ENCODE data around the gene SAFB2. TPM values are rescaled to one million over a fixed set of nuclear protein-coding genes. Genes with fewer than 3 reads are reported as not detected.

Gene SAFB2
- total RNA-seq, 1 donor from 2014 or later = 53.3 TPM

DNA sequence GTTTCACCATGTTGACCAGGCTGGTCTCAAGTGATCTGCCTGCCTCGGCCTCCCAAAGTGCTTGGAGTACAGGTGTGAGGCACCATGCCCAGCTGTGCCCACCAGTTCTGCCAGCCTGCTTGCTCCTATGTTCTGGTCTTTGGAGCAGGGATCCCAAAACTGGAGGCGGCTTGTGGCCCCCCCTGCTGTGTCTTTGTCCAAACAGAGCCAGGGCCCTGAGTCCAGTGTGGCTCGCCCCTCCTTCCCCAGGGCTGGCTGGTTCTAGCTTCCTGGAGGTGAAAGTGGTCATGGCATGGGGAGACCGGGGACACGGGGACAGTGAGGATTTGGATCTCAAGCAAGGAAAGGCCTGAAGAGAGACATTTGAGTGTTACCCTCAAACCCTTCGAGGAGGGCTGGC, 43.3 kb downstream of the SAFB2 start:
- Mint-ChIP-seq H3K36me3 (no peaks in the 10 kb centered on the region), H3K27ac (no peak overlapping the region), H3K9me3 (no peaks in the 10 kb centered on the region), H3K27me3 (ENCODE audit: insufficient read depth, low read depth) (peaks cover 8% of the 10 kb centered on the region), H3K4me3 (no peak overlapping the region), H3K4me1 (peaks cover 30% of the 10 kb centered on the region)
- no peak overlapping the region for H3K27ac ChIP-seq
- H3K4me1 ChIP-seq = peaks cover 4% of the 10 kb centered on the region
- TF ChIP-seq, protein P1, sequence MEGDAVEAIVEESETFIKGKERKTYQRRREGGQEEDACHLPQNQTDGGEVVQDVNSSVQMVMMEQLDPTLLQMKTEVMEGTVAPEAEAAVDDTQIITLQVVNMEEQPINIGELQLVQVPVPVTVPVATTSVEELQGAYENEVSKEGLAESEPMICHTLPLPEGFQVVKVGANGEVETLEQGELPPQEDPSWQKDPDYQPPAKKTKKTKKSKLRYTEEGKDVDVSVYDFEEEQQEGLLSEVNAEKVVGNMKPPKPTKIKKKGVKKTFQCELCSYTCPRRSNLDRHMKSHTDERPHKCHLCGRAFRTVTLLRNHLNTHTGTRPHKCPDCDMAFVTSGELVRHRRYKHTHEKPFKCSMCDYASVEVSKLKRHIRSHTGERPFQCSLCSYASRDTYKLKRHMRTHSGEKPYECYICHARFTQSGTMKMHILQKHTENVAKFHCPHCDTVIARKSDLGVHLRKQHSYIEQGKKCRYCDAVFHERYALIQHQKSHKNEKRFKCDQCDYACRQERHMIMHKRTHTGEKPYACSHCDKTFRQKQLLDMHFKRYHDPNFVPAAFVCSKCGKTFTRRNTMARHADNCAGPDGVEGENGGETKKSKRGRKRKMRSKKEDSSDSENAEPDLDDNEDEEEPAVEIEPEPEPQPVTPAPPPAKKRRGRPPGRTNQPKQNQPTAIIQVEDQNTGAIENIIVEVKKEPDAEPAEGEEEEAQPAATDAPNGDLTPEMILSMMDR (IDR thresholded peaks at IDR 0.05) = no peak
- TF ChIP-seq EZH2 (IDR thresholded peaks at IDR 0.05) = no peak
- no peak for TF ChIP-seq EZH2phosphoT487 (IDR thresholded peaks at IDR 0.05)
- H4K20me1 ChIP-seq (ENCODE audit: low read depth) = no peaks in the 10 kb centered on the region
- H3K4me2 ChIP-seq = no peak overlapping the region
- H3K4me3 ChIP-seq = no peak overlapping the region
- no peaks in the 10 kb centered on the region for H3K27me3 ChIP-seq
- no peaks in the 10 kb centered on the region for H3K9me3 ChIP-seq (ENCODE audit: low read depth)
- no peaks in the 10 kb centered on the region for H3K36me3 ChIP-seq
- no peak for DNase-seq (ENCODE audit: low spot score)
- H2AFZ ChIP-seq (replicated peaks) = no peak overlapping the region
- no peak overlapping the region for H3K9ac ChIP-seq
- no peaks in the 10 kb centered on the region for H3K79me2 ChIP-seq (ENCODE audit: low read depth)
- H3F3A ChIP-seq (ENCODE audit: low read depth) = no peaks in the 10 kb centered on the region

DNA sequence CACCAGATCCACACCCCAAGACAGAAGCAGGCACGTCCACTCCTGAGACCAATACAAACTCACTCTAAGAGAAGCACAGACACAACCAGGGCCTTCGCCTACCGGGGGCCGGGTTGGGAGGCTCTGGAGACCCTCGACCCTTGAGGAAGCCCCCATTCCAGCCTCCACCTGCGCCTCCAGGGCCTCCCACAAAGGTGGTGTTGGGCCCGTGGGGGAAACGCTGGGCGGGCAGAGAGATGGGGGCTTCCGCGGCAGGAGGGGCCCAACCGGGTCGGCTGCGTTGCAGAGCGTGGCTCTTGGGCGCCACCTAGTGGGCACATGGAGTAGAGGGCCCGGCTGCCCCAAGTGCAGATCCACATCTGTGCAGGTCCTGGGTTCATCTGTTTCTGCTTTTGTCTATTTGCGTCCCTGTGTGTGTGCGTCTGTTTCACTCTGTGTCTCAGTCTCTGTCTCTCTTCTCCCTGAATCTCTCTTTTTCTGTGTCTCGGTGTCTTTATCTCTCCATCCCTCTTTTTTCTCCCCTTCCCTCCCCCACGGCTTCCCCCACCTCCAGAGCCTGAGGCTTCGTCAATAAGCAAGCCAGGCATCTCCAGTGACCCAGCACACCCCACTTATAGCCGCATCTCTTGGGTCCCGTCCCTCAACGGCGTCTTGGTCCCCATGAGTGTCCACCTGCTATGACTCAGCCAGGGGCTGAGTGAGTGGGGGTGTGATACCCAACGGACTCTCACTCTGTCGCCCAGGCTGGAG, 44.3 kb downstream of the SAFB2 start:
- H3K27me3 Mint-ChIP-seq (ENCODE audit: insufficient read depth, low read depth) = peaks cover 8% of the 10 kb centered on the region
- no peak overlapping the region for H3K4me3 Mint-ChIP-seq
- Histone ChIP-seq H3K4me3 (peak overlapping the region; percentile 24), H3K9ac (no peak overlapping the region), H3K4me2 (peak overlapping the region; percentile 59), H3K27me3 (no peaks in the 10 kb centered on the region), H3K27ac (no peak overlapping the region), H3F3A (ENCODE audit: low read depth) (no peaks in the 10 kb centered on the region), H3K4me1 (peaks cover 4% of the 10 kb centered on the region), H3K9me3 (ENCODE audit: low read depth) (no peaks in the 10 kb centered on the region), H4K20me1 (ENCODE audit: low read depth) (no peaks in the 10 kb centered on the region), H3K36me3 (no peaks in the 10 kb centered on the region), H2AFZ (replicated peaks) (peak overlapping the region; percentile 94), H3K79me2 (ENCODE audit: low read depth) (no peaks in the 10 kb centered on the region)
- H3K36me3 Mint-ChIP-seq = no peaks in the 10 kb centered on the region
- H3K27ac Mint-ChIP-seq = peak overlapping the region; percentile 39
- peak; percentile 85 for DNase-seq (ENCODE audit: low spot score)
- H3K9me3 Mint-ChIP-seq = no peaks in the 10 kb centered on the region
- peaks cover 27% of the 10 kb centered on the region for H3K4me1 Mint-ChIP-seq
- TF ChIP-seq EZH2phosphoT487 (IDR thresholded peaks at IDR 0.05) = no peak
- TF ChIP-seq, protein P1 (IDR thresholded peaks at IDR 0.05) = peak; percentile 98

DNA sequence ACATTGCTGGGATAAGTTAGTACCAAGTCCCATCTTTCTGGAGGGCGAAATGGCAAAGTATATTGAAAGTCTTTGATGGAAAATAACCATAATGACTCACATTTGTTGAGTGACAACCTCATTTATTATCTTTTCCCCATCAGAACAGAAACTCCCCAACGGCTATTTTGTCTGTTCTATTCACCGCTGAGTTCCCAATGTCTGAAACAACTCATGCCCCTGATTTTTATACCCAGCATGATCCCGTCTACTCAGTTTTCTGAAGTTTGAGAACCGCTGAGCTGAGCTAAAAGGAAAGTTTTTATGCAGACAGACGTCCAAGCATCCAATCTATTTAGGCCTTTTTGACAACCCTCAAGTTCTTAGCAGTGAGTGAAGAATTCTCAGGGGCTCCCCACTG, 47.0 kb downstream of the SAFB2 start:
- no peak overlapping the region for H3K27ac Mint-ChIP-seq
- peaks cover 6% of the 10 kb centered on the region for H3K27me3 Mint-ChIP-seq (ENCODE audit: insufficient read depth, low read depth)
- no peak for TF ChIP-seq EZH2 (IDR thresholded peaks at IDR 0.05)

More for the DNA sequence above, 47.0 kb downstream of the SAFB2 start:
- Mint-ChIP-seq H3K4me3 (no peak overlapping the region), H3K36me3 (no peaks in the 10 kb centered on the region), H3K4me1 (peaks cover 30% of the 10 kb centered on the region), H3K9me3 (no peaks in the 10 kb centered on the region)
- peaks cover 7% of the 10 kb centered on the region for H3F3A ChIP-seq (ENCODE audit: low read depth)
- no peak overlapping the region for H2AFZ ChIP-seq (replicated peaks)
- H3K36me3 ChIP-seq = no peaks in the 10 kb centered on the region
- no peak for DNase-seq (ENCODE audit: low spot score)
- H3K27me3 ChIP-seq = no peaks in the 10 kb centered on the region
- H3K9ac ChIP-seq = no peak overlapping the region
- H4K20me1 ChIP-seq (ENCODE audit: low read depth) = no peaks in the 10 kb centered on the region
- H3K4me3 ChIP-seq = no peak overlapping the region
- H3K79me2 ChIP-seq (ENCODE audit: low read depth) = no peaks in the 10 kb centered on the region
- H3K4me1 ChIP-seq = peaks cover 4% of the 10 kb centered on the region
- H3K27ac ChIP-seq = no peak overlapping the region
- no peak overlapping the region for H3K4me2 ChIP-seq
- H3K9me3 ChIP-seq (ENCODE audit: low read depth) = no peaks in the 10 kb centered on the region
